HFFc6 (cell line): ENCODE data around the gene ATP8A2. TPM values are rescaled to one million over a fixed set of nuclear protein-coding genes. Genes with fewer than 3 reads are reported as not detected.

ENCODE experiments used
- DNase-seq: peaks from one replicate; pipeline ENCODE4 v3.0.0-alpha.2; 2018
- H3K27ac Mint-ChIP-seq: 2 replicates; pipeline ENCODE4 v1.8.0; 2020; ENCODE audit warnings: mild to moderate bottlenecking, mixed read lengths
- H3K27me3 Mint-ChIP-seq: 2 replicates; pipeline ENCODE4 v1.8.0; 2021; ENCODE audit warnings: mild to moderate bottlenecking, moderate library complexity, mixed read lengths; ENCODE audit not compliant: insufficient read depth
- H3K36me3 Mint-ChIP-seq: 2 replicates; pipeline ENCODE4 v1.8.0; 2021; ENCODE audit warnings: low read depth, mixed read lengths
- H3K4me1 Mint-ChIP-seq: 2 replicates; pipeline ENCODE4 v1.8.0; 2020; ENCODE audit warnings: low read depth, mixed read lengths
- H3K4me3 Mint-ChIP-seq: 2 replicates; pipeline ENCODE4 v1.8.0; 2020; ENCODE audit warnings: mild to moderate bottlenecking, moderate library complexity, mixed read lengths
- H3K9me3 Mint-ChIP-seq: 2 replicates; pipeline ENCODE4 v1.8.0; 2020; ENCODE audit warnings: mild to moderate bottlenecking, mixed read lengths
- CTCF ChIP-seq: fragments of 200-600 bp; sonication (generic); IDR thresholded peaks from 2 replicates; pipeline ENCODE4 v1.5.0; 2021; ENCODE audit warnings: antibody characterized with exemption, mild to moderate bottlenecking
- total RNA-seq, 6 experiments: library from RNA; stranded (reverse); fragmentation: NEBNext Ultra II Directional; extraction: Animal tissue kit (Norgen Biotek cat#: 25700); gene quantifications; 2 replicates in 1 of 6; 3 replicates in 5 of 6; pipeline ENCODE4 v1.2.3, GENCODE V29; 2021

ATP8A2 gene
- total RNA-seq, 6 experiments from 2014 or later: 0.02 TPM; not detected in 5

- Mint-ChIP-seq H3K27me3 (no peaks in the 10 kb centered on the region), H3K27ac (no peak overlapping the region), H3K4me3 (no peak overlapping the region), H3K9me3 (peaks cover 85% of the 10 kb centered on the region), H3K36me3 (peaks cover 6% of the 10 kb centered on the region; the same call in 1 of the 2 replicates), H3K4me1 (no peaks in the 10 kb centered on the region)
- DNase-seq: no peak
- TF ChIP-seq CTCF: no peak
Measured at GRCh38 chr13:25682276-25682675, 310.5 kb downstream of the ATP8A2 start.

- Mint-ChIP-seq H3K27ac (no peak overlapping the region), H3K27me3 (no peaks in the 10 kb centered on the region; the same call in 1 of the 2 replicates), H3K36me3 (peaks cover 6% of the 10 kb centered on the region; the same call in 1 of the 2 replicates), H3K4me1 (no peaks in the 10 kb centered on the region), H3K4me3 (no peak overlapping the region), H3K9me3 (peaks cover 85% of the 10 kb centered on the region)
- no peak for TF ChIP-seq CTCF
- no peak for DNase-seq
Measured at GRCh38 chr13:25683056-25683455, 311.3 kb downstream of the ATP8A2 start.

GRCh38 chr13:25683662-25684370 lies 312.0 kb downstream of the ATP8A2 start:
- no peak for DNase-seq
- no peaks in the 10 kb centered on the region for H3K4me1 Mint-ChIP-seq
- no peaks in the 10 kb centered on the region; the same call in 1 of the 2 replicates for H3K27me3 Mint-ChIP-seq
- no peak for TF ChIP-seq CTCF
- H3K27ac Mint-ChIP-seq: no peak overlapping the region
- no peak overlapping the region for H3K4me3 Mint-ChIP-seq
- peaks cover 6% of the 10 kb centered on the region; the same call in 1 of the 2 replicates for H3K36me3 Mint-ChIP-seq
- peaks cover 85% of the 10 kb centered on the region for H3K9me3 Mint-ChIP-seq

GRCh38 chr13:25684491-25684890 lies 312.7 kb downstream of the ATP8A2 start:
- peaks cover 6% of the 10 kb centered on the region; the same call in 1 of the 2 replicates for H3K36me3 Mint-ChIP-seq
- H3K27ac Mint-ChIP-seq: no peak overlapping the region
- no peaks in the 10 kb centered on the region; the same call in 1 of the 2 replicates for H3K27me3 Mint-ChIP-seq
- H3K9me3 Mint-ChIP-seq: peaks cover 82% of the 10 kb centered on the region
- H3K4me3 Mint-ChIP-seq: no peak overlapping the region
- no peak for TF ChIP-seq CTCF
- no peak for DNase-seq
- H3K4me1 Mint-ChIP-seq: no peaks in the 10 kb centered on the region

GRCh38 chr13:25686831-25687470 lies 315.2 kb downstream of the ATP8A2 start:
- TF ChIP-seq CTCF: no peak
- Mint-ChIP-seq H3K27ac (no peak overlapping the region), H3K4me3 (no peak overlapping the region), H3K4me1 (no peaks in the 10 kb centered on the region), H3K9me3 (peaks cover 78% of the 10 kb centered on the region), H3K27me3 (no peaks in the 10 kb centered on the region; the same call in 1 of the 2 replicates), H3K36me3 (peaks cover 6% of the 10 kb centered on the region; the same call in 1 of the 2 replicates)
- no peak for DNase-seq
